HG02852 (cell line): ENCODE results near the gene CHI3L2.

ENCODE experiments used
- ATAC-seq: cut with Tn5 transposase; IDR thresholded peaks from one replicate; pipeline ENCODE4 v1.9.1; 2021; ENCODE audit warnings: mild to moderate bottlenecking, moderate library complexity; ENCODE audit not compliant: unreplicated experiment

Gene CHI3L2

DNA sequence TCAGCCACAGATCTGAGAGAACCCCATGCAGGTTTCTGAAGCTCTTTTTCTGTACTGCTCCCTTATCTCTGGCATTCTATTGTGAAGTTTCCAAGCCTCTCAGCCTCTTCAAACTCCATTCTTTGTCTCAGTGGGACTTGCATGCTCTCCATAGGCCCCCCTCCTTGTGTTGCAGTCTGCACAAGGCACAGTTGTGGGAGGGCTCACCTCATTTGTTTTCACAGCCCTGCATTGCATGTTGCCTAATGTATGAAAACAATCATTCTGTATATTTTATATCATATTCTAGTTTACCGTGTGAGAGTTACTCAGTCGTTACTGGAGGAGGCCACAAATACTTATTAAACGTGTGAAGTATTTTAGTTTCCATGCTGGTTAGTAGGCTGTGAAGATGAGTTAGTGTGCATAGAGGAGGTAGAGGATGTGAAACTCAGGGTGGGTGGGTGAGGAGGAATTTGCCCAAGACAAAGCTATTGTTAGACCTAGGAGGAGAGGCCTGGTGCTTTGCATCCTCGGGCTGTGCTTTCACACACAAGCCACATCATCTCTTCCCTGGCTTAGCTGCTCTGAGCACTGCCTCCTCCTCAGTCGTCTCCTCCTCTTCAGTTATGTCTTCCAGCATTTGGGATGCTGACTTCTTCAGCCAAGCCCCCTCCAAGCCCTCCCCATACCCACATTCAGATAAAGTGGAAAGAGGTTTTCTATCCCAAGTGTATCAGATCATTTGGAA is 7.8 kb upstream of the CHI3L2 start:
- peak; percentile 38 for ATAC-seq

DNA sequence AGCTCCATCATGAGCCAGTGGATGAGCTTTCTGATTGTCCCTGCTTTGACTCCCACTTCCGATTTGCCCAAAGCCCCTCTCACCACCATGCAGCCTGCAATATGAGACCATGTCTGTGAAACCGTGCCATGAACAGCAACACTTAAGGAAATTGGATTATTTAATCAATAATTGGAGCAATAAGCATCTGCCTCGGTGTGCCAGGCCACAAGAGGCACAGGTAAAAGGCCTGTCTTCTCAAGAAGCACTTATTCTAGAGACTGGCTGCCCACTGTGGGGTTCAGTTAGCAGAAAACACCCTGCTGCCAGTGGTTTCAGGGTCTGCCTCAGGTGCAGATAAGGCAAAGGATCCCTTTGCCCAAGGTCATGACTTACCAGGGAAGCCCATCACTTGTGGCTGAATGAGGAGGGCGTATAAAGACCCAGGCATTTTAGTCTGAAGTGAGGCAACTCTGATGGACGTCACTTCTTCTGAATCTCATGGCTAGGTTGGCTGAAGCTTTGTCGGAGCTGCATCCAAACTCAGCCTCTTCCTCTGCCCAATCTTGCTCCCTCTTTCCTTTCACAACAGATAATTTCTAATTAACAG is 7.1 kb upstream of the CHI3L2 start:
- ATAC-seq: no peak

DNA sequence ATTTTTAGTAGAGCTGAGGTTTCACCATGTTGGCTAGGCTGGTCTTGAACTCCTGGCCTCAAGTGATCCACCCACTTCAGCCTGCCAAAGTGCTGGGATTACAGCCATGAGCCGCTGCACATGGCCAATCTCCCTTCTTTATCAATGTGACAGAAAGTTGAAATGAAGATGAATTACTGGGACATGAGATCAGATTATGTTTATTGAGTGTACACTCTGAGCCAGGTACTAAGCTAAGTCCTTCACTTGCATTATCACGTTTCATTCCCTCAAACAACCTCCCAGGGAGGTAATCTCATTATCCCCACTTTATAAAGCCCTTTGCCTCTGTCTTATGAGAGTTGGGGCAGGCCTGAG is 6.3 kb upstream of the CHI3L2 start:
- ATAC-seq: no peak

DNA sequence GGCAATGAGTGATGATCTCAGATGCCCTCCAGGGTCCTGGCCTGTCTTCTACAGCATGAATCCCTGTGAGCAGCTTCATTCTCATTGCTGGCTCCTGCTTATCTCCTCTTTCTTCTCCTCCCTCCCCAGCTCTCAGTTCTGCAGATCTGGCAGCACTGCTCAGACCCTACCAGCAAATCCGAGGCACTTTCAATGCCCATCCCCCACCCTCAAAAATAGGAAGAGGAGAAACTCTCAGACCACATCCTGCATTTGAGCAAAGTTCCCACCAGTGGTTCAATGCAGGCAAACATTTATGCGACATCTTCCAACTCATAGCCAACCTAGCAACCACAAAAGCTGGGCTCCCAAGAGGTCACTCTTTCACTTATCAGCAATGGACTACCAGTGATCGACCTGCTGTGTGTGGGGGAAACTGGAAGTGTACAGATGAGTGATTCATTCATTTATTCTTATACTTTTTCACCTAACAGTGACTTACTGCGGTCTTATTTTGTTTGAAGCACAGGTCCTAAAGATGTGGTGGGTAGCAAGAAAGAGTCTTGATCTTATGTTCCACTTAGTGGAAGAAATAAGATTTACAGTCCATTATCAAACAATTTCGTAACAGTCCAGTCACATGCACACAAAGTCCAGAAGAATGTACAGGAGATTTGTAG is 5.8 kb upstream of the CHI3L2 start:
- peak; percentile 58 for ATAC-seq

DNA sequence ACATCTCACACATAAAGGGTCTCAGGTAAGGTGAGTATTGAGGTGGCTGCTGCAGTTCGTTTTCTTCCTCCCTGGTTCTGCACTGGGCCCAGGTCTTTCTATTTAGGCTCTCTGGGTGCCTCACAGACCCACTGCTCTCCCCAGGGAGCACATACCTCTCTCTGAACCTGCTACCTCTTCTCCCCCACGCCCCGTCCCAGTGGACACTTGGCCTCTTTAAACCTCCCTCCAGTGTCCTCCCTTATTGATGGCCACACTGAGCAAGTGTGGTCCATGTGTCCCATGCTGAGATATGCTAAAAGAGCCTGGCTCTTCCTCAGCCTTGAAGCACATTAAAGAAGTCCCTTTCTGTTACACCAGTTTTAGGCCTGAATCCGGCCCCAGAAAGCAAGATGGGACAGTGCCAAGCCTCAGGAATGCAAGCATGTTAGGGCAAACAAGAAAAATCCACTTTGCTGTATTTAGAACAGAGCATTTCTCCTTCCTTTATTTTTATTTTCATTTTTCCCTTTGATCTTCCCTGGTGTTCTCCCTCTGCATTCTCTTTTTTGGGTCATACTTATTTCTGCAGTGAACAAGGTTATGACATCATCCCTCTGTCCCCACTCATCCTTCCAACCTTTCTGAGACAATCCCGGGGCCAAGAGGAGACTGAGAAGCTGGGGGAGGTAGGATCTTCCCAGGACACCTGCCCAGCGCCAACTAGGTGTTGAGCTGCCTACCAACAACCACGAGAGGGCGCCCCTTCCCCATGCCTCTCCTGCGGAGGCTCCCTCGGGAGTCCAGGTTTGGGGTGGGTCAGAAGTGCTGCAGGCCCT is 5.0 kb upstream of the CHI3L2 start:
- no peak for ATAC-seq

DNA sequence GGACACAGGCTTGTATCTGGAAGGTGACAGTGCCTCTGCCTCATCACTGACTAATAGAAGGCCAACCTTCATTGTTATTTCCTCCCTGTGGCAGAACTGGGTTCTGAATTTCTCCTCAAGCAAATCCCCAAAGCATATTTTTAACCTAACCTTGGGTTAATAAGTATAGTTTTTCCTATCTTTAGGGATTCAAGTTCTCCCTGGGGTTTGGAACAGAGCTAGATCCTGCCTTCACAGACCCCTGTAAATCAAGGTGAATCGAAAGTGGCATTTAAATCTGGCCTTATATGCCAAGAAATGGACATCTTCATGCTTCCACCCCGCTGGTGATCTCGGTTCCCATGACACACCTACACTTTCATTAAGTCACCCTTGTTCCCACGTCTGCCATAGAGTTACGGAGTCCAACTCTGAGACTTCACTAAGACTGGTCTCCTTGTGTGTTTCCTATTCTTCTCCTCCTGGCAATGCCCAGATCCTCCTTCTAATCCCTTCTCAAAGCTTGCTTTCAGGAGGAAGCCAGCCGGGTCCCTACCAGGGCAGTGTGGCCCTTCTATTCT is 4.3 kb upstream of the CHI3L2 start:
- ATAC-seq: no peak

DNA sequence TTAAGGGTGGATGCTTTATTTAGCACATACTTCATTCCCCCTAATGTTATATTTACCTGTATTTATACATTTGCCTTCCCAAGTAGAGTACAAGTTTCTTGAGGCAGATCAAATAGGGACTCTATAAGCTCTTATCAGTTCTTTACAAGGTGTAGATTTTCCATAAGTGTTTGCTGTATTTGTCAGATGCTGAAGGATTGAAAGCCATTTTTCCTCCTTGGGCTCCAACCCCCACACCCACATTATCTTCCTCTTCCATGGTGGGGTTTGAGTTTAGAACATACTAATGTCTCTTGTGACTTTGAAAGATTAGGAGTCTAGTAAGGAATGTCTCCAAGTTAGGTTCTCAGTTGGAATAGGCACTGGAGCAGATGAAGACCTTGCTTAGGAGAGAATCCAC is 2.4 kb upstream of the CHI3L2 start:
- no peak for ATAC-seq

DNA sequence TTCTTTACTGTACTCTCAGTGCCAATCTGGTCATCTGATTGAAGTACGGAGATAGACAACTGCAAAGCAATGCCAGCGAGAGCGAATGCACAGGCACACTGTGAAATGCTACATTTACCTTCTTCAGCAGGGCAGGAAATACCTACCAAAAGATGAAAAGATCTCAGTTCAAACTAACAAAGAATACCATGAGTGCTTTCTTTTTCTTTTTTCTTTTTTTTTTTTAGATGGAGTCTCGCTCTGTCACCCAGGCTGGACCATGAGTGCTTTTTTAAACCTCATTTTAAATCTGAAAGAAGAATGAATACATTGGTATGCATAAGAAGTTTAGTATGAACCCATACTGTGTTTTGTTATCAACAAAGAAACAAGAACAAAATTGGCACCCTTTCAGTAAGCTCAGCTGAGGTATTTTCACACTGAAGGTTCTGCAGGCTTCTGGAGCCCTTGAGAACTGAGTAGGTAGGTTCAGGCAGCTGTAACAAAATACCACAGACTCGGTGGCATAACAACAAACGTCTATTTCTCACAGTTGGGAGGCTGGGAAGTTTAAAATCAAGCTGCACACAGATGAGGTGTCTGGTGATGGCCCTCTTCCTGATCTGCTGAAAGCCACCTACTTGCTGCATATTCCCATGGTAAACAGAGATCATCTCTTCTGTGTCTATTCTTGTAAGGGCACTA is 1.7 kb upstream of the CHI3L2 start:
- no peak for ATAC-seq

DNA sequence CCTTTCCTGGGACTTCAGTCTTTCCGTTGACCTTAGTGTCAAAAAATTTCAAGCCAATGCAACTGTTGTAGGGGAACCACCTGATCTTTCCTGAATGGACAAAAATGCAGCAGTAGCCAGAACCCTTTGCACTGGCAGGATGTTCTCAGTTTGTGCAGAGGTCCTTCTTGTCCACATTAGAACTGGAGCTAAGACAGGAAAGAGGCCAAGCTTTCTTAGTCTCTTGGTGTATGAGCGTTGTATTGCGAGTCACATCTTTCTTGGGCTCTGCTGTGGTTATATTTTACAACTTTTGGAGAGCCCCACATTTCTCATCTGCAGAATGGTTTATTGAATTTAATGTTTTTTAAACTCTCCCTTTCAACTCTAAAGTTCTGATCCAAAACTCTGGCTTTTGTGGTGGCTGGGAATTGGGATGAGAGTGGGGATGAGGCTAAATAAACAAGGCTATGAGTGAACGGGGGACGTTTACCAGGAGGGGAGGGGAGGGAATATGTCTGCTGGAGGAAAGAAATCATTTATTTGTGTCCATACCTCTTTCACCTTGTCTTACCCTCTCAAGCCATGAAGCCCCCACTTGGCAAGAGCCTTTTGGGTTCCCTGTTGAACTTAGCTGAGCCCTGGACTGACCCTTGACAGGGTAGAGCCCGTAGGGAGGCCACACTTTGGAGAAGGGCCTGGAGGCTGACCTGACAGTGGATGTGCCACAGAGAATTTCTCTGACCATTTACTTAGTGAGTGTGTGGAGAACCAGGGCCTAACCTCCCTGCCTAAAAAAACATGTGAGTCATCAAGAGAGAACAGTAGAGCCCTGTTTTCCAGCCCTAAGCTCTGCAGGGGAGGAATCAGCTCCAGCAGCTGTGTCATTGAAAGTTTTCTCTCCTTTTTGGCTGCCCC is 586 bp downstream of the CHI3L2 start:
- no peak for ATAC-seq

DNA sequence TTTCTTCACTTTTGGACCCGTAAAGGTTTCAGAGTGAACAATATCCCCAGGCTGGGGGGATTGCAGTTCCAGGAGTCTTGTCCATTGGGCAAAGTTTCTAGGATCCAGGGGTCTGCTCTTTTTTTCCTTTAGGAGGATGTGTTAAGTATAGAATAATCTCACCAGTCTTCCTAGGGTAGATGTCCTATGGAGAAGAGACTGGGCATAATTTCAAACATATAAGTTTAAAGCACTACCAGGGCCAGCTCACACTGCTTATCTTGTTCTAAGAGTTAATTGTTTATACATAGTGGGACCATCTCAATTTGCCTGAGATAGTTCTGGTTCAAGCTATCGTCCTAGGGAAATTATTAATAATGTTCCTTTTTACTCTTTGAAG is 1.2 kb downstream of the CHI3L2 start:
- ATAC-seq: no peak

DNA sequence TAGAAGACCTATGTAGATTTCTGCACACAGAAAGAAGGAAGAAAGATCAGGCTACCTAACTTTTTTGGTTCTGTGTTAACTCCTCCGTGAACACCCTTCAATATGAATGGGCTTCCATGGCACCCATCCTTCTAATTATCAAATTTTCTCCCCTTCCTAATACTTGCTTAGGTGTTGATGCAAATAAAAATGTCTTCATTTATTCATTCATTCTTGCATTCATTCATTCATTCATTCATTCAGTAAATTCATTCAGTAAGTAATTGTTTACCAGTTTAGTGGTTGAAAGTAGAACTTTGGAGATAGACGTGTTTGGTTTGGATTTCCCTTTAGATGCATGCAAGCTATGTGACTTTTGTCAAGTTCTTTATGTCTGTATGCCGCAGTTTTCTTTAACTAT is 4.6 kb downstream of the CHI3L2 start:
- ATAC-seq: no peak

DNA sequence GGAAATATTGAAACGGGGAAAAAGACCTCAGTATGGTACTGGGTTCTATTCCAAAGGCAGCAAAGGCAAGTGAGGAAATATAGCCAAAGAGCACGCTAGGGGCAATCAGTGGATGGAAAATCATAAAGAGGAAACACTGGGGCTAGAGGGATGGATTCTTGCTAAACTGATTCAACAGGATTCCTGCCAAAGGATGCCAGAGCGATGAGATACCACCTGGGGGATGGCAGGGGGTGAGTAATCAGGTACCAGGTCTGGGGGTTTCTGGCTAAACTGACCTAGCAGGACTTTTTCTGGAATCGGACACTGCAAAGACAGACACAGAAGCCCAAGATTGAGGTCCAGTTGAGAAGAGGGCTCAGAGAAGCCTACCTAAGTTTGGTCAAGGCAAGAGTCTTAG is 6.7 kb downstream of the CHI3L2 start:
- ATAC-seq: no peak

DNA sequence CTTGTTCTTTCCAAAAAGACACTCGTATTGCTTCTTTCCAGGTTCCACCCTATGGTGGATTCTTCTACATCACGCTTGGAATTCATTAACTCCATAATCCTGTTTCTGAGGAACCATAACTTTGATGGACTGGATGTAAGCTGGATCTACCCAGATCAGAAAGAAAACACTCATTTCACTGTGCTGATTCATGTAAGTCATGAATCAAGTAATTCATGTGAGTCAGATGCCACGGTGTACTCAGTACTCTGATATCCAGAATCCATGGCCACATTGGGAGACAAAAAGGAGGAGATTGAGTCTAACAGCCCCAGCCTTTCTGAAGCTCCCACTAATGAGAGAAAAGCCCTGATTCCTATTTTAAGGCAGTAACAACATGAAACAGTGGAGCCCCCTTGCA is 7.4 kb downstream of the CHI3L2 start:
- no peak for ATAC-seq

DNA sequence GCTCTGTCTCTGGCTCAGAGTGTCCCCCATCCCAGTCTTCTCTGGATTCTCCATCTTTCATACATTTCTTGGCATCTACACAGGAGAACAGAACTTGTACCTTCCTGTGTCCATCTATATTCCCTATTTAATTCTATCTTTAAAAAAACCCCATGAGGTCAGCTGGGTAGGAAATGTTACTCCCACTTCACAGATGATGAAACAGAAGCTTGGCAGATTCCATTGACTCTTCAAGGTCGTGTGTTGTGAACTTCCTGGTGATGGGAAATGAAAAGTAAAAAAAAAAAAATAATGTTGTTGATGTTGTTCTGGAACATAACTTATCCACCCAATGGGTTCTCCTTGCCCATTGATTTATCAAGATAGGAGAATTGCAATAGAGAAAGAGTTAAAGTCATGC is 8.9 kb downstream of the CHI3L2 start:
- no peak for ATAC-seq

DNA sequence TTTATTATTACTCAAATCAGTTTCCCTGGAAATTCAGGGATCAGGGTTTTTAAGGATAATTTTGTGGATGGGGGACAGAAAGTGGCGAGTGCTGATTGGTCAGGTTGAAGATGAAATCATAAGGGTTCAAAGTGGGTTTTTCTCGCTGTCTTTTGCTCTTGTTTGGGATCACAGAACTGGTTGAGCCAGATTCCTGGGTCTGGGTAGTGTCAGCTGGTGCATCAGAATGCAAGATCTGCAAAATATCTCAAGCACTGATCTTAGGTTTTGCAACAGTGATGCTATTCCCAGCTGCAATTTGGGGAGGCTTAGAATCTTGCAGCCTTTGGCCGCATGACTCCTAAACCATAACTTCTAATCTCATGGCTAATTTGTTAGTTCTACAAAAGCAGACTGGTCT is 9.3 kb downstream of the CHI3L2 start:
- no peak for ATAC-seq

DNA sequence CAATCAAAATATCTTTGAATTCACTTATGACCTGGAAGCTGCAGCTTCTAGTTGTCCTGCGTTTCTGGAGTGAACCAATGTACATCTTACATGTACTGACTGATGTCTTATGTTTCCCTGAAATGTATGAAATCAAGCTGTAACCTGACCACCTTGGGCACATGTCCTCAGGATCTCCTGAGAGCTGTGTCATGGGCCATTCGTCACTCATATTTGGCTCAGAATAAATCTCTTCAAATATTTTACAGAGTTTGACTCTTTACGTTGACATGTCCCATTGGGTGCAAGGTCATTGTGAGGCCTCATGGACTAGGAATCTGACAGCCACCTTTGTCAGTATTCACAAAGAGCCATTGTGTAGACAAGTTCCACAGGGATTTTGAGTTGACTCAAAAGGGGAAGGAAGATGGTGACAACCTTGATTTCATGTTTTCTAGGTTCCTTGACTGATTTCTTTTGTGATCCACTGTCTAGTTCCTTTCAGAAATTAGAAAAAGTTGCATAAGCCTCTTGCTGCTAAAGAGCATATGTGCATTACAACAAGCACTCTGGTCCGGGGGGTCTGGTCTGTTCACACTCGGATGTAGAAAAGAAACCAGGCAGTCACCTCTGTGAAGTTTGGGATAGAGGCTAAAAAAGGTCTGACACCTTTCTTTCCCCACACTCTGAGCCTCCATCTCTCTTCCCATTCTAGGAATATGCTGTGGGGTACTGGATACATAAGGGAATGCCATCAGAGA is 10.7 kb downstream of the CHI3L2 start:
- ATAC-seq: no peak

DNA sequence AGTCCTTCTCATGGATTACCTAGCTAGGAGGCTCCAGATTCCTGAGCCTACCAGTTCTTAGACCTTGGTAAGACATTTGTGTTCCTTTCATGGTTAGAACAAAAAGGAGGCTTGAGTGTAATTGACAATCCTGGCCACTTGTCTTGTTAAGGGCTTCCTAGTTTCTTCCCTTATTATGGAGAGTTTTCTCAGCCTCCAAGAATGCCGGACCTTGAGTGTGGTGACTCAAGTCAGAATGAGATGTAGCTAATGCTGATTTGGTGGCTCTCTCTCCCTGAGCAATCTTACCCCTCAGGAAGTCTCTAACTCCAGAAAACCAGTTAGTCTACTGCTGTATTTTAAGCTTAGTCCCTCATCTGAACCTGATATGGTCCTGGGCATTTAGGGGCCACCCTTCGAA is 14.3 kb downstream of the CHI3L2 start:
- ATAC-seq: no peak

DNA sequence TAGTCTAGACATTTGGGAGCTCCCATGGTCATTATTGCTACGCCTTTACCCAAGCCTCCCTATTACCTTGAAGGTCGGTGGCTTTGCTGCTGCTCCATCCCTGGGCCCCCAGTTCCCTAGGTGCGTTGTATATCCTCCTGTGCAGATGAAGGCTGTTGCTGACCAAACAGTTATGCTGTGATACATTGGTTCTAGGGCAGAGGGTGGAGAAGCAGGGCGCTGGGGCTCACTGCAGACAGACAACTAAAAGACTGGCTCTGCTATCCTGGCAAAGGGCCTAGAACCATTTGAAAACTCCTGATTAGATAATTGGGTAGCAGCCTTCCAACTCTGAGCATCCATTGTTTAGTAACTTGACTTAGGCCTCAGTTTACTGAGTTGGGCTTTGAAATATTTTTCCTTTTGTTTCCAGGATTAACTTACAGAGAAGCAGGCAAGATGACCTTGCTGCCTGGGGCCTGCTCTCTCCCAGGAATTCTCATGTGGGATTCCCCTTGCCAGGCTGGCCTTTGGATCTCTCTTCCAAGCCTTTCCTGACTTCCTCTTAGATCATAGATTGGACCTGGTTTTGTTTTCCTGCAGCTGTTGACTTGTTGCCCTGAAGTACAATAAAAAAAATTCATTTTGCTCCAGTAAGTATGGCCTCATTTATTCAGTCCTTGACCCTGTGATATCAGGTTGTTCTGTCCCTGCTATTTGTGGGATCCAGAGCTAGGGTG is 15.5 kb downstream of the CHI3L2 start:
- no peak for ATAC-seq
